Gastroesophageal sphincter (tissue), 3 donors: Measurements from ENCODE around the gene TRIM54.

Experiments used
- POLR2A ChIP-seq, 2 donors: fragments of 450-650 bp; IDR thresholded peaks; one replicate each; pipeline ENCODE4 v1.6.1; 2017; ENCODE audit warnings: antibody characterized with exemption in 2 of 2, mild to moderate bottlenecking in 2 of 2, moderate library complexity in 1 of 2
- TF ChIP-seq, protein P1 (sequence below), 4 experiments: fragments of 200-600 bp in 2 of 4; fragments of 450-650 bp in 2 of 4; sonication (generic) in 1 of 4; IDR thresholded peaks; one replicate each; pipeline ENCODE4 v1.5.1; 2017 to 2019; ENCODE audit warnings: antibody characterized with exemption in 4 of 4, mild to moderate bottlenecking in 2 of 4, moderate library complexity in 2 of 4

DNA sequence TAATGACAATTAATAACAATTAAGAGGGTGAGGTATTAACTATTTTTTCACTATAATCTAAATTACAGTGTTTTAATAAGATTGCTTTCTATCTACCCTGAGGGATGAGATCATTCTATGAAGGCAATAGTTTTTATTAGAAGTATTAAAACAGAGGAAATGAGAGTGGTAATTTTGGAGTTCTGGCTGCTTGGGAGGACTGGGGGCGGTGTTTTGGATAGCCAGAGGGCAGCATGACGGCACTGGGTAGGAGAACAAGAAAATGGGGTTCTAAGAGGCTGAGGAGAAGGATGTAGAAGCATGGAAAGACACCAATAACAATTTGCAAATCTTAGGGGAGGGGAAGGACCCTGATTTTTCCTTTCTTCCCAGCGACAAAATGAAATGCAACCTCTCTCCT lies 12.1 kb upstream of the TRIM54 start:
- TF ChIP-seq, protein P1, sequence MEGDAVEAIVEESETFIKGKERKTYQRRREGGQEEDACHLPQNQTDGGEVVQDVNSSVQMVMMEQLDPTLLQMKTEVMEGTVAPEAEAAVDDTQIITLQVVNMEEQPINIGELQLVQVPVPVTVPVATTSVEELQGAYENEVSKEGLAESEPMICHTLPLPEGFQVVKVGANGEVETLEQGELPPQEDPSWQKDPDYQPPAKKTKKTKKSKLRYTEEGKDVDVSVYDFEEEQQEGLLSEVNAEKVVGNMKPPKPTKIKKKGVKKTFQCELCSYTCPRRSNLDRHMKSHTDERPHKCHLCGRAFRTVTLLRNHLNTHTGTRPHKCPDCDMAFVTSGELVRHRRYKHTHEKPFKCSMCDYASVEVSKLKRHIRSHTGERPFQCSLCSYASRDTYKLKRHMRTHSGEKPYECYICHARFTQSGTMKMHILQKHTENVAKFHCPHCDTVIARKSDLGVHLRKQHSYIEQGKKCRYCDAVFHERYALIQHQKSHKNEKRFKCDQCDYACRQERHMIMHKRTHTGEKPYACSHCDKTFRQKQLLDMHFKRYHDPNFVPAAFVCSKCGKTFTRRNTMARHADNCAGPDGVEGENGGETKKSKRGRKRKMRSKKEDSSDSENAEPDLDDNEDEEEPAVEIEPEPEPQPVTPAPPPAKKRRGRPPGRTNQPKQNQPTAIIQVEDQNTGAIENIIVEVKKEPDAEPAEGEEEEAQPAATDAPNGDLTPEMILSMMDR (IDR thresholded peaks at IDR 0.05): no peak
- TF ChIP-seq POLR2A (IDR thresholded peaks at IDR 0.05): no peak
